HG02642 (cell line): Measurements from ENCODE around the gene ZNF33A.
"Not testable (repeated sequence)": the region's sequence is repeated elsewhere in the genome, so short reads cannot be mapped to it uniquely, and the experiment has no call there.

Experiments used
- ATAC-seq: cut with Tn5 transposase; IDR thresholded peaks from one replicate; pipeline ENCODE4 v1.9.1; 2021; ENCODE audit warnings: mild to moderate bottlenecking; ENCODE audit not compliant: unreplicated experiment, poor library complexity

The ZNF33A gene

DNA sequence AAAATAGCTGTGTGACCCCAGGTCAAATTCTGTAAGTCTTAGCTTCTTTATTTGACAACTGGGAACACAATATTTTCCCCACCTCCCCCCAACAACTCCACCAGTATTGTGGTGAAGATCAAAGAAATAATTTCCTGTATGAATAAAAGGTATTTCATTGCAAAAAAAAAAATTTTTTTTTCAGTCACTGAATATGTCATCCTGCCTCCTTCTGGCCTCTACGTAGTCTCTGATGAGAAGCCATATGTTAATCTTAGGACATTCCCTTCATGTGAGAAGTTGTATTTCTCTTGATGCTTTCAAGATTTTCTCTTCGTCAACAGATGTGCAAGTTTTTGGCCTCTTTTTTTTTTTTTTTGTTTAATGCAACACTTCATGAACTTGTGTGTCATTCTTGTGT, 33.0 kb downstream of the ZNF33A start:
- ATAC-seq, result no peak

DNA sequence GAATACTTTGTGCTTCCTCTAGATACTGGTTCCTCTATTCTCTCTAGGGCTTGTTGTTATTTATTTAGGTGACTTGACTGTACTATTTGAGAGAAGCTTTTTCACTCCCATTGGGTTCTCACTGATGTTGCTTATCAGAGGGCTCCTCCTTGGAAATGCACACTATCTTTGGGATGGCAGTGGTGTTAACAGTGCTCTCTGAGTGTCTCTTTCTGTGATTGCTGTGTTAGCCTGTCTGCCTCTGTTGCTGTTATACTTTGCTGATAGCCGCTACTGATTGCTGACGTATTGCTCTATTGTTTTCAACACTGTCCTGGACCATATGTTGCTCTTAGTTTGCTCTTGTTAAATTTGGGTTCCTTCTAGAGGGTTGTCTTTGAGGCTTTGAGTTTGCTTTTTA, 34.7 kb downstream of the ZNF33A start:
- ATAC-seq, result no peak

DNA sequence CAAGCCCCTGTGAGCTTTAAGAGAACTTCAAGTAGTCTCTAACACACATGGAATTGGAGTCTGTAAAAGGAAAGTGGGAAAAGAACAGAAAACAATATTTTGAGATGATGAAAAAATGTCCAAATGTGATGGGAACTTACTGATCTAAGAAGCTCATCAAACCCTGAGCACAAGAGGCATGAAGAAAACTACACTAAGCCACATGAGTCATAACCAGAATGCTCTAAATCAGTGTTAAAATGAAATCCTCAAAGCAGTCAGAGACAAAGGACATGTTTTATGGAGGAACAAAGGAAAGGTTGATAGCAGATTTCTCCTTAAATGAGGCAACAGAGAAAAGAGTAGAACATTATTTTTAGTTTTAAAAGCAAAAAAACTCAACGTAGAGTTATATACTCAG, 37.2 kb downstream of the ZNF33A start:
- ATAC-seq, result no peak

DNA sequence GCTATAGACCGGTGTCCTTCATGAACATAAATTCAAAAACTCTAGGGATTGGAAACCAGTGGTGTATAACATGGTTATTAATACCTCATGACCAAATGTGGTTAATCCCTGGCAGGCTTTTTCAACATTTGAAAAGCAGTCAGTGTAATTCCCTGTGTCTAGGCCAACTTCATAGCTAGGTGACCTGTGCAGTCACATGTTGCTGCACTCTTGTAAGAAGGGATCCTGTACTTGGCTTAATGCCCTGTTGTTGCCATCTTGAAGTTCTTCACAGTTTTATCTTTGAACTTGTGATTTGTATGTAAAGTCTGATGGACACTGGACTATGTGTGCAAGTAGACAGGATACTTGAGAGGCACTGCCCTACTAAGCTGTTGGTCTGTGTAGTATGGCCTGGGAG, 39.7 kb downstream of the ZNF33A start:
- no peak for ATAC-seq

DNA sequence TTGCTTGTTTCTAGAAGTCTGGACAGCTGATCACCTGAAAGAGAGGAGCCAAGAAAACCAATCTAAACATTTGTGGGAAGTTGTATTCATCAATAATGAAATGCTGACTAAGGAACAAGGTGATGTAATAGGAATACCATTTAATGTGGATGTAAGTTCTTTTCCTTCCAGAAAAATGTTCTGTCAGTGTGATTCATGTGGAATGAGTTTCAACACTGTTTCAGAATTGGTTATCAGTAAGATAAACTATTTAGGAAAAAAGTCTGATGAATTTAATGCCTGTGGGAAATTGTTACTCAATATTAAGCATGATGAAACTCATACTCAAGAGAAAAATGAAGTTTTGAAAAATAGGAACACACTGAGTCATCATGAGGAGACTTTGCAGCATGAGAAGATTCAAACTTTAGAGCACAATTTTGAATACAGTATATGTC, 43.9 kb downstream of the ZNF33A start:
- no peak for ATAC-seq

DNA sequence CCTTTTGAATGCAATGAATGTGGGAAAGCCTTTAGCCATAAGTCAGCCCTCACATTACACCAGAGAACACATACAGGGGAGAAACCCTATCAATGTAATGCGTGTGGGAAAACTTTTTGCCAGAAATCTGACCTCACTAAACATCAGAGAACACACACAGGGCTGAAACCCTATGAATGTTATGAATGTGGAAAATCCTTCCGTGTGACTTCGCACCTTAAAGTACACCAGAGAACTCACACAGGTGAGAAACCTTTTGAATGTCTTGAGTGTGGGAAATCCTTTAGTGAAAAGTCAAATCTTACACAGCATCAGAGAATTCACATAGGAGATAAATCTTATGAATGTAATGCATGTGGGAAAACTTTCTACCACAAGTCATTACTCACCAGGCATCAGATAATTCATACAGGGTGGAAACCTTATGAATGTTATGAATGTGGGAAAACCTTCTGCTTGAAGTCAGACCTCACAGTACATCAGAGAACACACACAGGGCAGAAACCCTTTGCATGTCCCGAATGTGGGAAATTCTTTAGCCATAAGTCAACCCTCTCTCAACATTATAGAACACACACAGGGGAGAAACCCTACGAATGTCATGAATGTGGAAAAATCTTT, 44.9 kb downstream of the ZNF33A start:
- not testable (repeated sequence) for ATAC-seq

DNA sequence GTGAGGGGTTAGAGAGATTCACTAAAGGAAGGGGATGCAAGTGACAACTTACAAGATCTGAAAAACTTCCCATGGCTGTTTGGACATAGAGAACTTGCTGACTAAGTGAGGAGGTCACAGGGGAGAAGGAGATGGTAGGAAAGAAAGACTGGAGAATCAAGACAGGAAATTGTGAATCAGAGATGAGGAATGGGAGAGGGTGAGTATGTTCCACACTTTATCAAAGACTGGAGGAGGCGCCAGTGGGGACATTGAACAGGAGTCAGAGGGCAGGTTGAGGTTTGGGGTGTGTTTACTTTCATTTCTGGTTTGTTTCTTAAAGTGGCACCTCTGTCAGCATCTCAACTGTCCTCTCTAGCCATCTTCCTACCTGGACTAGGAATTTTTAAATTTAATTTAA, 59.2 kb downstream of the ZNF33A start:
- not testable (repeated sequence) for ATAC-seq

DNA sequence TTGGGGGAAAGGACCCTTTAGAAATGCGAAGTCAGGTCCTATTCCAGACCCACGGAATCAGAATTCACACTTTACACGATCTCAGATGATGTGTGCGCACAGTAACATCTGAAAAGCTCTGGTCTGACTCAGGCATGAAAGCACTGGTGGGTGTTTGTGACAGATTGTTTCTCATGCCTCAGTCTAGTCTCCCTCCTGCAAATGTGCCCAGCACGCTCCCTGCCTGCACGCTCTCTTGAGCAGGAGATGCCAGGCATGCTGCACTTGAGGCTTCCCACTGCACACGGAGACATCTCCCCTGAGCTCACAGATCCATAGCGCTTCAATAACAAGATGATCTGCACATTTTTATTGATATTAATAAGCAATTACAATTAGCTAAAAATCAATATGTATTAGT, 60.0 kb downstream of the ZNF33A start:
- ATAC-seq, result no peak

DNA sequence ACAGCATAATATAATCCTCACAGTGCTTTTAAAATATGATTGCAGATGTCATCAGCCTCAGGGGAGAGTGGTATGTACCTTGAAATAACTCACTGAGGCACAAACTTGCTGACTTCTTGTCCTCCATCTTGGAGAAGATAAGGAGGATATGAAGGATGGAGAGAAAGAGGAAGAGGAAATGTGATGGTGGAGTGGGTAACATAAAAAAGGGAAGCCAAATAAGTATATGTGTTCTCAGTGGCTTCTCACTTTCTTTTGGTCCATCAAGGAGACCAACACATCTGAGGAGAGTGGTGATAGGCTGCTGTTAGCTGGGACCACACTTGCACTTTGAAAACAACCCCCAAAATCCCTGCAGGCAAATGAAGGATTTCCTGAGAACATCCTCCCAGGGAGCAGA, 62.1 kb downstream of the ZNF33A start:
- no peak for ATAC-seq

DNA sequence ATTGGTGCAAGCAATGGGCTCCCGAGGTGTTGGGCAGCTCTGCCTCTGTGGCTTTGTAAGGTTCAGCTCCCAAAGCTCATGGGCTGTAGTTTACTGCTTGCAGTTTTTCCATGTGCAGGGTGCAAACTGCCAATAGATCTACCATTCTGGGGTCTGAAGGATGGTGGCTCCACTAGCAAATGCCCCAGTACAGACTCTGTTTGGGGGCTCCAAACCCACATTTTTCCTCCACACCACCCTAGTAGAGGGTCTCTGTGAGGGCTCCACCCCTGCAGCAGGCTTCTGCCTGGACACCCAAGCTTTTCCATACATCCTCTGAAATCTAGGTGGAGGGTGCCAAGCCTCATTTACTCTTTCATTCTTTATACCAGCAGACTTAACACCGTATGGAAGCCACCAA, 66.2 kb downstream of the ZNF33A start:
- ATAC-seq, result no peak

DNA sequence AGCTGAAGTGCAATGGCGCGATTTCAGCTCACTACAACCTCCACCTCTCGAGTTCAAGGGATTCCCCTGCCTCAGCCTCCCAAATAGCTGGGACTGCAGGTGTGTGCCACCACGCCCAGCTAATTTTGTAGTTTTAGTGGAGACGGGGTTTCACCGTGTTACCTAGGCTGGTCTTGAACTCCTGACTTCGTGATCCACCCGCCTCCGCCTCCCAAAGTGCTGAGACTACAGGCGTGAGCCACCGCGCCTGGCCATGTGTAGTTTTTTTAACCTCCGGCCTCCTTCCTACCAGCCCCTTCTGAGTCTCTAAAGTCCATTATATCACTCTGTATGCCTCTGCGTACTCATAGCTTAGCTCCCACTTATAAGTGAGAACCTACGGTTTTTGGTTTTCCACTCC, 82.8 kb downstream of the ZNF33A start:
- not testable (repeated sequence) for ATAC-seq

DNA sequence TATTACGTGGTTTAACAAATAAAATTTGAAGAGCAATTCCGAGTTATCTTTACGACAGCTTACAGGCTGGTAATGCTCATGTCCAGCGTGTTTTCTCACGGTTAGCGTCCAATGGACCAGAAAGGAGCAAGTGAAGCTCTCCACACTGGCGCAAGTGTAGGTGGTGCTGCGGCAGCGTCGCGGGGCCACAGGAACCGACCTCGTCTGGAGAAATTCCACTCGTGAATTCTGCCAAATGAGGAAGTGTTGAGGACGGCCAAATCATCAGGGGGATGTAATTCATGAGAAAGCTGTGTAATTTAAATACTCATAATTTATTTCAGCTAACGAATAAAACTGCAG, 83.3 kb downstream of the ZNF33A start:
- peak; percentile 37 for ATAC-seq

DNA sequence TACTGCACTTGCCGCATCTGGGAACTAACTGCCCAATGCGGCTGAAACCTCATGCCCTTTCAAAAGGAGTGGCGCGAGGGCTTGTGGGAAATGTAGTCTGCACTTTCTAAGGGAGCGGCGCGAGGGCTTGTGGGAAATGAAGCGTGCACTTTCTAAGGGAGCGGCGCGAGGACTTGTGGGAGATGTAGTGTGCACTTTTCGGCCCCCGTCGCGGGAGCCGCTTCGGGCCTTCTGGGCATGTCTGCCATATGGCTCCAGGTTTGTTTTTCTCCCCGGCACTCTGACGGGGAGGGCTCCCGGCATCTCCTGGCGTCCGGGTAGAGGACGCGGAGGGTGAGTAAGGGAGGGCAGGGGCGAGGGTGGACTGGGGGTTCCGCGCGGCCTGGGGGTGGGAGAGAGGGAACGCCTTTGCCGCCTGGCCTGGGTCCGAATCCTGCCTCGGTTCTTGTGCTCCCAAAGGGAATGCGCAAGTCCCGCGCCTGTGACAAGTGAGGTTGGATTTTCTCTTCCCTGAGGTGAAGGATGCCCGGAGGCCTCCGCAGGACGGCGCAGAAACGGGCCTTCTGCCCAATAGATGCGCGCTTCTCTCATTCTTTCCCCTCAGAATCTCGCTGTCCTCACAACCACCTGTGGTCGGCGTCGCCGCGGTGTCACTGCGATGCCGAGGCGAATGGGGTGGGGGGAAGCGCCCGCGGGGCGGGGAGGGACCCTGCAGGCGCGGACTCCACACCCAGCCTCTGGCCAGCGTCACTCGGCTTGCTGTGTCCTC, 83.9 kb downstream of the ZNF33A start, which contains the start of gene ZNF37A:
Gene ZNF37A, plus strand, starts transcription at position 180 of the 769 bp plus-strand sequence. CDS start 2,281 bp downstream, outside the sequence.
- peak; percentile 98 for ATAC-seq

DNA sequence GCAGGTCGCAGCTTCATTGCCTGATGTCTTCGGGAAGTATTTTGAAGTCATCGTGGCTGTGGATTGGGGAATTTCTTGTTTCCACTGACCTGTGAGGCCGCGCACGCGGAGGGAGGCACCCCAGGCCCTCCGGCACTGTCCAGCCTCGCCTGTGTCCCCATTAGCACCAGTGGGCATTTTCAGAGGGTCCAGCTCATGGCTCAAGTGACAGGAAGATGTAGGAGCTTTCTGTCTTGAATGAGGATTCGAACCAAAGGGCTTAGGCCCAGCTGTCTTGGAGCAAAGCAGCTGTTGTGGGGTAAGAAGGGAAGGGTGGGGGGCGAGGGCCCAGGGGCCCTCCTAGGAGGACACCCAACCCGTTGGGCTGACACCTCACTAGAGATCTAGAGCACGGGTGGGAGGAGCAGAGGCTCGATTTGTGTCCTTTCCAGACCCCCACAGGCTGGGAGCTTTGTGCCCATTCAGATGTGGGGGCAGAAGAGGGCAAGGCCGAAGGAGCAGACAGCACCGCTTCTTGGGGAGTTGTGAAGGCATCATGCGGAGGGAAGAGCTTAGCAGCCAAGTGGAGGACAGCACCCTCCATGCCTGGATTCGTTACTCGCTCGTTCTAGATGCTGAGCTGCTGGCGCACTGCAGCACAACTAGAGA, 84.6 kb downstream of the ZNF33A start:
- ATAC-seq, result no peak

DNA sequence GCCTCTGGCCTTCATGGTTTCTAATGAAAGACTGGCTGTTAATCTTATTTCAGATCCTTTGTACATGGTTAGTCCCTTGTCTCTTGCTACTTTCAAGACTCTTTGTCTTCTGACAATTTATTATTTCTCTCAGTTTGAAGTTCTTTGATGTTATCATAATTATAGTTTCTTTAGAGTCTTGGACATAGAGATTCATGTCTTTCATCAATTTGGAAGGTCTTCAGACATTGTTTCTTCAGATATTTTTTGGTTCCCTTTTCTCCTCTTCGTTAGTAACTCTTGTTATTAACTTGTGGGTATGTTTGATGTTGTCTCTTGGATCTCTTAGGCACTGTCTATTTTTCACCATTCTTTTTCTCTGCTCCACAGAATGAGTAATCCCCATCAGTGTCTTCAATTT, 92.4 kb downstream of the ZNF33A start:
- ATAC-seq, result no peak

DNA sequence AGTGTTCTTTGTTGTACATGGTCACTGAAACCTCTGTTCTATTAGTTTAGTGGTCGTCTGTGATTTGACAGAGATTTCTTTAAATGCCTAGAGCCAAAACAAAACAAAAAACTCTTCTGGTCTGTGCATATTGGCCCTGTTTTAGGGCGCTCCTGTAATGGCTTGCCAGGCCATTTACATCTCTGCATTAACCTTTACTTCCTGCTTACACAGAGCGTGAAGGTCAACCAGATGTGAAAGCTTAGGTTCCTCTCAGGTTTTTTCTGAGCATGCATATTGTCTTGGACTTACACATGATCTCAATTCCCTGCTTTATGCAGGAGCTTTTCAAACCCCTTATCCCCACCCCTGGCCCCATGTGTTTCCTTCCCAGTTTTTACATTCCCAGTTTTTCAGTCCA, 93.3 kb downstream of the ZNF33A start:
- ATAC-seq, result no peak

DNA sequence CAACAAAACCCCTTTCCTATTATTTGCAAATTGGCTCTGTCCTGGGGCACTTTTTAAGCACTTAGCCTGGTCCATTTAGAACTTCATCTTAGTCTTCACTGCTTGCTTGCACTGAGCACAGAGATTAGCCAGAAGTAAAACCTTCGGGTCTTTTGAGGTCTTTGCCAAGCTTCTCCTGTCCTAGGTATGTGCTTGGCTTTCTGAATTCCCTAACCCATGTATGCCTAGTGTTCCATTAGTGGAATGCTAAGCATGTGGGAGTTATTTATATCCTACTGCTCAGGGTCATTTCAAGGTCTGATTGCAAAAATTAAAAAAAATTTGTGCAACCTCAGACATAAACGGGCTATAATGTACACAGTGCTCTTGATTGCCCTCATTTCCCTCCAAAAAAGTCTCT, 101.7 kb downstream of the ZNF33A start:
- no peak for ATAC-seq
